Measurements from ENCODE around the gene TNS3. TPM values are rescaled to one million over a fixed set of nuclear protein-coding genes. Genes with fewer than 3 reads are reported as not detected.
"Not testable (repeated sequence)": the region's sequence is repeated elsewhere in the genome, so short reads cannot be mapped to it uniquely, and the experiment has no call there.

TNS3 gene
- total and polyA plus RNA-seq, 9 of the 15 experiments (the other 6 are each of a cell fraction or from before 2014, with no cell fraction given) = 0.20 TPM; not detected in 8

GRCh38 chr7:47541485-47541884 is 40.4 kb downstream of the TNS3 start:
- FAIRE-seq = not testable (repeated sequence)

GRCh38 chr7:47540387-47541350 is 41.2 kb downstream of the TNS3 start:
- ChIA-PET POLR2A (interaction anchor here (0.7 kb wide), 1 partner anchor 98 kb away, joined by 4 read pairs; no protein-coding TSS in a partner anchor), CTCF (ENCODE audit: low intra/inter-chr PET ratio) (no interaction called here)
- no peaks in the 10 kb centered on the region for H3K9me3 ChIP-seq (replicated peaks; ENCODE audit: control insufficient read depth, insufficient read depth, low read depth, low read length)
- TF ChIP-seq BACH1 (tag; IDR thresholded peaks at IDR 0.05) = no peak
- TF ChIP-seq HDAC6 (IDR thresholded peaks at IDR 0.05; ENCODE audit: low read depth, low read length) = no peak
- no peak for TF ChIP-seq ZNF354B (CRISPR knock-in tag; IDR thresholded peaks at IDR 0.05)
- no peak for TF ChIP-seq NCOA2 (IDR thresholded peaks at IDR 0.05; ENCODE audit: partially characterized antibody in 2 of 2)
- no peak for TF ChIP-seq PYGO2 (tag; IDR thresholded peaks at IDR 0.05)
- no peak for TF ChIP-seq ELF1 (tag; IDR thresholded peaks at IDR 0.05)
- no peak for TF ChIP-seq ZNF695 (CRISPR knock-in tag; IDR thresholded peaks at IDR 0.05)
- TF ChIP-seq ZBTB49 (CRISPR knock-in tag; IDR thresholded peaks at IDR 0.05; ENCODE audit: borderline replicate concordance) = no peak
- TF ChIP-seq MEIS2 (IDR thresholded peaks at IDR 0.05; ENCODE audit: partially characterized antibody) = no peak
- H3K9me1 ChIP-seq (ENCODE audit: control insufficient read depth, insufficient read depth, low read length) = no peaks in the 10 kb centered on the region
- in situ Hi-C loops (cut with MboI) = no loop called here
- BruUV-seq (replicated peaks) = no TSS peak
- no peak overlapping the region for H2AFZ ChIP-seq (ENCODE audit: low read depth, low read length)
- no peak for FAIRE-seq
- no peak for DNase-seq (ENCODE audit: extremely low read depth in 1 of 4, low spot score in 3 of 4)
- intact Hi-C loops (cut with micrococcal nuclease) = no loop called here
- no peaks in the 10 kb centered on the region; the same call in 1 of the 2 replicates for H4K20me1 ChIP-seq (replicated peaks; ENCODE audit: control insufficient read depth, insufficient read depth, low read length)
- no peak overlapping the region for H3K27ac ChIP-seq (ENCODE audit: extremely low read depth, low read depth, low read length)
- ATAC-seq = no peak
- H3K4me3 ChIP-seq = no peak overlapping the region
- H3K9ac ChIP-seq (ENCODE audit: insufficient read depth in 1 of 2, low read depth in 2 of 2, low read length in 2 of 2) = no peak overlapping the region
- H3K4me1 ChIP-seq (replicated peaks in 1 of 2; ENCODE audit: control insufficient read depth in 2 of 2, insufficient read depth in 2 of 2, low read length in 2 of 2) = no peaks in the 10 kb centered on the region; a peak in 1 of 5 replicates
- WGBS (ENCODE audit: insufficient coverage, low coverage, missing lambda C conversion rate) = under 1% methylated on average over 22 of the region's 22 CpGs
- H3K36me3 ChIP-seq (ENCODE audit: control insufficient read depth, insufficient read depth, low read length) = no peaks in the 10 kb centered on the region
- H3K27me3 ChIP-seq (ENCODE audit: control insufficient read depth in 2 of 2, insufficient read depth in 2 of 2, low read length in 2 of 2) = peaks cover 8 to 79% of the 10 kb centered on the region in 2 experiments; a peak in 4 of 5 replicates
- H3K4me2 ChIP-seq (ENCODE audit: insufficient read depth, low read length) = no peak overlapping the region
- H3K79me2 ChIP-seq (ENCODE audit: control insufficient read depth, insufficient read depth, low read length) = no peaks in the 10 kb centered on the region

More at GRCh38 chr7:47541485-47541884, 40.4 kb downstream of the TNS3 start:
- H3K79me2 ChIP-seq (ENCODE audit: control insufficient read depth, insufficient read depth, low read length); intact Hi-C loops (cut with micrococcal nuclease); H2AFZ ChIP-seq (ENCODE audit: low read depth, low read length); H3K4me2 ChIP-seq (ENCODE audit: insufficient read depth, low read length); DNase-seq (ENCODE audit: extremely low read depth in 1 of 4, low spot score in 3 of 4); H4K20me1 ChIP-seq (replicated peaks; ENCODE audit: control insufficient read depth, insufficient read depth, low read length); H3K27ac ChIP-seq (ENCODE audit: extremely low read depth, low read depth, low read length); H3K9me1 ChIP-seq (ENCODE audit: control insufficient read depth, insufficient read depth, low read length); H3K4me1 ChIP-seq (replicated peaks in 1 of 2; ENCODE audit: control insufficient read depth in 2 of 2, insufficient read depth in 2 of 2, low read length in 2 of 2); H3K36me3 ChIP-seq (ENCODE audit: control insufficient read depth, insufficient read depth, low read length); CTCF ChIA-PET (ENCODE audit: low intra/inter-chr PET ratio); in situ Hi-C loops (cut with MboI); ATAC-seq; POLR2A ChIA-PET; BruUV-seq (replicated peaks); H3K9ac ChIP-seq (ENCODE audit: insufficient read depth in 1 of 2, low read depth in 2 of 2, low read length in 2 of 2); H3K9me3 ChIP-seq (replicated peaks; ENCODE audit: control insufficient read depth, insufficient read depth, low read depth, low read length); H3K4me3 ChIP-seq: not testable (repeated sequence)
- 3% methylated on average over 9 of the region's 9 CpGs for WGBS (ENCODE audit: insufficient coverage, low coverage, missing lambda C conversion rate)
- H3K27me3 ChIP-seq (ENCODE audit: control insufficient read depth in 2 of 2, insufficient read depth in 2 of 2, low read length in 2 of 2) = peaks cover 6 to 79% of the 10 kb centered on the region in 2 experiments; a peak in 4 of 5 replicates
